ENCODE measurements around the gene SLC22A7. TPM values are rescaled to one million over a fixed set of nuclear protein-coding genes. Genes with fewer than 3 reads are reported as not detected.

SLC22A7 gene
- total RNA-seq, 1 experiment from 2014 or later = not detected

DNA sequence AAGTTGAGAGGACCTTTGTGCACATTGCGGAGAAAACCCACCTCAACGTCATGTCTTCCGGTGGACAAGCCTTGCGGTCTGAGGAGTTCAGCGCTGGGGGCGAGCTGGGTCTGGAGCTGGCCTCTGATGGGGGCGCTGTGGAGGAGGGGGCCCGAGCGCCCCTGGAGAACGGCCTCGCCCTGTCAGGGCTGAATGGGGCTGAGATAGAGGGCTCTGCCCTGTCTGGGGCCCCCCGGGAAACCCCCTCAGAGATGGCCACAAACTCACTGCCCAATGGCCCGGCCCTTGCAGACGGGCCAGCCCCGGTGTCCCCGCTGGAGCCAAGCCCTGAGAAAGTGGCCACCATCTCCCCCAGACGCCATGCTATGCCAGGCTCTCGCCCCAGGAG lies 14.6 kb upstream of the SLC22A7 start:
- BruUV-seq (replicated peaks) = no TSS peak
- H3K27me3 Mint-ChIP-seq (ENCODE audit: unreplicated experiment) = peaks cover 41% of the 10 kb centered on the region
- H3K9me3 Mint-ChIP-seq (ENCODE audit: low read depth, unreplicated experiment) = no peaks in the 10 kb centered on the region
- H3K36me3 Mint-ChIP-seq (ENCODE audit: insufficient read depth, unreplicated experiment) = no peaks in the 10 kb centered on the region
- no peak overlapping the region for H3K4me3 Mint-ChIP-seq (ENCODE audit: low read depth, unreplicated experiment)
- CTCF ChIA-PET = no interaction called here
- H3K27ac Mint-ChIP-seq (ENCODE audit: unreplicated experiment) = no peak overlapping the region
- intact Hi-C loops (cut with micrococcal nuclease; ENCODE audit: unreplicated experiment) = no loop called here
- peaks cover 4% of the 10 kb centered on the region for H3K4me1 Mint-ChIP-seq (ENCODE audit: low read depth, unreplicated experiment)
- DNase-seq = no peak
- no peak for TF ChIP-seq CTCF (IDR thresholded peaks at IDR 0.05; ENCODE audit: unreplicated experiment)

- intact Hi-C loops (cut with micrococcal nuclease; ENCODE audit: unreplicated experiment) = no loop called here
- H3K4me1 Mint-ChIP-seq (ENCODE audit: low read depth, unreplicated experiment) = peaks cover under 1% of the 10 kb centered on the region
- no peak for TF ChIP-seq CTCF (IDR thresholded peaks at IDR 0.05; ENCODE audit: unreplicated experiment)
- DNase-seq = no peak
- H3K27ac Mint-ChIP-seq (ENCODE audit: unreplicated experiment) = no peak overlapping the region
- peaks cover 37% of the 10 kb centered on the region for H3K27me3 Mint-ChIP-seq (ENCODE audit: unreplicated experiment)
- CTCF ChIA-PET = no interaction called here
- no peaks in the 10 kb centered on the region for H3K36me3 Mint-ChIP-seq (ENCODE audit: insufficient read depth, unreplicated experiment)
- no peak overlapping the region for H3K4me3 Mint-ChIP-seq (ENCODE audit: low read depth, unreplicated experiment)
- no peaks in the 10 kb centered on the region for H3K9me3 Mint-ChIP-seq (ENCODE audit: low read depth, unreplicated experiment)
- BruUV-seq (replicated peaks) = no TSS peak
These were observed 14.2 kb upstream of the SLC22A7 start for GRCh38 chr6:43283905-43284304.

DNA sequence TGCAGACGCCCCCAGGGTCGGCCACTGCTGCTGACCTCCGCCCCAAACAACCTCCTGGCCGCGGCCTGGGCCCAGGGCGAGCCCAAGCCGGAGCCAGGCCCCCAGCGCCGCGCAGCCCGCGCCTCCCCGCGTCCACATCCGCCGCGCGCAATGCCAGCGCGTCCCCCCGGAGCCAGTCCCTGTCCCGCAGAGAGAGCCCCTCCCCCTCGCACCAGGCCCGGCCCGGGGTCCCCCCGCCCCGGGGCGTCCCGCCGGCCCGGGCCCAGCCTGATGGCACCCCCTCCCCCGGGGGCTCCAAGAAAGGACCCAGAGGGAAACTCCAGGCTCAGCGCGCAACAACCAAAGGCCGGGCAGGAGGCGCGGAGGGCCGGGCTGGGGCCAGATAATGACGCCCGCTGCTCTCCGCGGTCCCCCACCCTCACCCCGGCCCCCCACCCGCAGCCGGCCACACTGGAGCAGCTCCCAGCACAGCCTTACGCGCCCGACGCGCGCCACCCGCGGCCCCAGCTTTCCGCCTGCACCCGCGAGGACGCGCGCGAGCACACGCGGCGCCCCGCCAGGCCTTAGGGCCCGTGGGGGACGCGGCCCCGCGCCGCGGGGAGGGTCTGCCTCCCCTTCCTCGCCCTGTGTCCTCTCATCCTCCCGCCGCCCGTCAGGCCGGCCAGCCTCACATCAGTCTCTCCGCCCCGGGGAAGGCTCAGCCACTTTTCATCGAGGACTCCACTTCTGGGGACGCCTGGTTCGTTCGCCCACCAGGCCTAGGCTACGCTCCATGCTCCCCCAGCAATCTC lies 12.9 kb upstream of the SLC22A7 start:
- BruUV-seq (replicated peaks) = no TSS peak
- no peak overlapping the region for H3K27ac Mint-ChIP-seq (ENCODE audit: unreplicated experiment)
- H3K4me1 Mint-ChIP-seq (ENCODE audit: low read depth, unreplicated experiment) = no peaks in the 10 kb centered on the region
- no peak for DNase-seq
- CTCF ChIA-PET = no interaction called here
- TF ChIP-seq CTCF (IDR thresholded peaks at IDR 0.05; ENCODE audit: unreplicated experiment) = no peak
- H3K4me3 Mint-ChIP-seq (ENCODE audit: low read depth, unreplicated experiment) = no peak overlapping the region
- H3K9me3 Mint-ChIP-seq (ENCODE audit: low read depth, unreplicated experiment) = no peaks in the 10 kb centered on the region
- peaks cover 32% of the 10 kb centered on the region for H3K27me3 Mint-ChIP-seq (ENCODE audit: unreplicated experiment)
- intact Hi-C loops (cut with micrococcal nuclease; ENCODE audit: unreplicated experiment) = no loop called here
- no peaks in the 10 kb centered on the region for H3K36me3 Mint-ChIP-seq (ENCODE audit: insufficient read depth, unreplicated experiment)

GRCh38 chr6:43285832-43286231 lies 12.2 kb upstream of the SLC22A7 start:
- no peak for TF ChIP-seq CTCF (IDR thresholded peaks at IDR 0.05; ENCODE audit: unreplicated experiment)
- Mint-ChIP-seq H3K4me3 (ENCODE audit: low read depth, unreplicated experiment) (no peak overlapping the region), H3K4me1 (ENCODE audit: low read depth, unreplicated experiment) (no peaks in the 10 kb centered on the region), H3K27ac (ENCODE audit: unreplicated experiment) (no peak overlapping the region), H3K9me3 (ENCODE audit: low read depth, unreplicated experiment) (no peaks in the 10 kb centered on the region), H3K36me3 (ENCODE audit: insufficient read depth, unreplicated experiment) (no peaks in the 10 kb centered on the region), H3K27me3 (ENCODE audit: unreplicated experiment) (peaks cover 26% of the 10 kb centered on the region)
- no TSS peak for BruUV-seq (replicated peaks)
- CTCF ChIA-PET = no interaction called here
- intact Hi-C loops (cut with micrococcal nuclease; ENCODE audit: unreplicated experiment) = no loop called here
- DNase-seq = no peak
